IPS-15b (cell line): ENCODE results near the gene SCD.

Experiments
- H3K27me3 ChIP-seq: one replicate; pipeline ENCODE4 v1.6.1; 2013; ENCODE audit warnings: low read length; ENCODE audit not compliant: control insufficient read depth, insufficient read depth
- H3K36me3 ChIP-seq: one replicate; pipeline ENCODE4 v1.6.1; 2013; ENCODE audit warnings: low read length; ENCODE audit not compliant: control insufficient read depth, insufficient read depth
- H3K4me1 ChIP-seq: one replicate; pipeline ENCODE4 v1.6.1; 2013; ENCODE audit warnings: mild to moderate bottlenecking, low read length; ENCODE audit not compliant: control insufficient read depth, insufficient read depth
- H3K4me3 ChIP-seq: one replicate; pipeline ENCODE4 v1.5.1; 2013; ENCODE audit warnings: low read depth, low read length
- H3K9ac ChIP-seq: one replicate; pipeline ENCODE4 v1.6.1; 2013; ENCODE audit warnings: low read depth, mild to moderate bottlenecking, low read length
- H3K9me3 ChIP-seq: one replicate; pipeline ENCODE4 v1.6.1; 2013; ENCODE audit warnings: mild to moderate bottlenecking, low read length; ENCODE audit not compliant: control insufficient read depth, insufficient read depth

Gene SCD

DNA sequence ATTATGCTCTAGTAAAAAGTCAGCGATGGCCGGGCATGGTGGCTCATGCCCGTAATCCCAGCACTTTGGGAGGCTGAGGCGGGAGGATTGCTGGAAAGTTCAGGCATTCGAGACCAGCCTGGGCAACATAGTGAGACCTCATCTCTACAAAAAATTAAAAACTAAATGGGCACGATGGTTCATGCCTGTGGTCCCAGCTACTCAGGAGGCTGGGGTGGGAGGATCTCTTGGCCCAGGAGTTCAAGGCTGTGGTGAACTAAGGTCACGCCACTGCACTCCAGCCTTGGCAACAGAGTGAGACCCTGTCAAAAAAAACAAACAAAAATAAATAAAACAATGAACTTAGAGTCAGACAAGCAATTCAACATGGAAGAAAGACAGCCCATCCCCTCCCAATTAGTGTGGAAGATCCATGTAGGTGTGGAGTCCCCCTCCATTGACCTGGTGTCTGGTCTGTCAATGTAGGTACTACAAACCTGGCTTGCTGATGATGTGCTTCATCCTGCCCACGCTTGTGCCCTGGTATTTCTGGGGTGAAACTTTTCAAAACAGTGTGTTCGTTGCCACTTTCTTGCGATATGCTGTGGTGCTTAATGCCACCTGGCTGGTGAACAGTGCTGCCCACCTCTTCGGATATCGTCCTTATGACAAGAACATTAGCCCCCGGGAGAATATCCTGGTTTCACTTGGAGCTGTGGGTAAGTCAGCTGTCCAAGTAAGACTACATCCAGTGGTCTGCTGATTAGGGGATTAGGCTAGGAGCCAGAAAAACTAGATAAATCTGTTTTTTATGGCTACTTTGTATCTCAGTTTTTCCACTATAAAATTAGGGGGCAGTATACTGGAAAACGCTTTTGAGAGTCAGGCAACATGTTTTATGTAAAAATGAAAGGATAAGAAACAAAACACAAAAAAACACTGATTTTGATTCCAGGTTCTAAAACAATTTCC, 9.3 kb downstream of the SCD start:
- Histone ChIP-seq H3K9me3 (no peaks in the 10 kb centered on the region), H3K4me3 (no peak overlapping the region), H3K36me3 (peaks cover 78% of the 10 kb centered on the region), H3K27me3 (no peaks in the 10 kb centered on the region), H3K4me1 (no peaks in the 10 kb centered on the region), H3K9ac (no peak overlapping the region)

DNA sequence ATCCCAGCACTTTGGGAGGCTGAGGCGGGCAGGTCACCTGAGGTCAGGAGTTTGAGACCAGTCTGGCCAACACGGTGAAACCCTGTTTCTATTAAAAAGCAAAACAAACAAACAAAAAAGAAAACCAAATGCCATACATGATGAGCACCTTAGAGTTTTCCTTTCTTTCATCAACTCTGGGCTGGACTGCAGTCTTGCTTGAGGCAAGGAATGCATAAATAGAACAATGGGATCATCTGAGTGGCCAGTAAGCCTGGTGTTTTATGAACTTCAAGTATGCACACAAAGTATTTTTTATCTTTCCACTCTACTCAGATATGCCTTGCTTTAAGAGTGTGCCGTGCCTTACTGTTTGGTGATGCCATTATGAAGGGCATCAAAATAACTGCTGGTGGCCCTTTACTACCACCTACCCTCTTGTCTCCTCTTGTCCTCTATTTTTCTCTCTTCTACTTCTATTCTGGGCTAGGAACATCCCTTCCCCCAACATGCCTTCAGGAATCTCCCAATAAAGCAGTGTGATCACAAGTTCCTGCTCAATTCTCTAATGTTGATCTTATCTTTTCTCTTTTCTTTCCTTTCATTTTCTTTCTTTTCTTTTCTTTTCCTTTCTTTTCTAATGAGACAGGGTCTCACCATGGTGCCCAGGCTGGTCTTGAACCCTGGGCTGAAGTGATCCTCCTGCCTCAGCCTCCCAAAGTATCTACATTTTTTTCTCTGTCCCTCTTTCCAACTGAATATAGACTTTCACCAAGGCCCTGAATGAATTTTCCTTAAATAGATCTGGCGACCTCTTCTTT, 10.2 kb downstream of the SCD start:
- H3K4me1 ChIP-seq: no peaks in the 10 kb centered on the region
- H3K4me3 ChIP-seq: no peak overlapping the region
- H3K36me3 ChIP-seq: peaks cover 70% of the 10 kb centered on the region
- H3K9ac ChIP-seq: no peak overlapping the region
- no peaks in the 10 kb centered on the region for H3K9me3 ChIP-seq
- H3K27me3 ChIP-seq: no peaks in the 10 kb centered on the region

- Histone ChIP-seq H3K27me3 (no peaks in the 10 kb centered on the region), H3K9me3 (no peaks in the 10 kb centered on the region), H3K9ac (no peak overlapping the region), H3K4me1 (no peaks in the 10 kb centered on the region), H3K4me3 (no peak overlapping the region), H3K36me3 (peaks cover 66% of the 10 kb centered on the region)
Observed at GRCh38 chr10:100359030-100359432, 12.0 kb downstream of the SCD start.

DNA sequence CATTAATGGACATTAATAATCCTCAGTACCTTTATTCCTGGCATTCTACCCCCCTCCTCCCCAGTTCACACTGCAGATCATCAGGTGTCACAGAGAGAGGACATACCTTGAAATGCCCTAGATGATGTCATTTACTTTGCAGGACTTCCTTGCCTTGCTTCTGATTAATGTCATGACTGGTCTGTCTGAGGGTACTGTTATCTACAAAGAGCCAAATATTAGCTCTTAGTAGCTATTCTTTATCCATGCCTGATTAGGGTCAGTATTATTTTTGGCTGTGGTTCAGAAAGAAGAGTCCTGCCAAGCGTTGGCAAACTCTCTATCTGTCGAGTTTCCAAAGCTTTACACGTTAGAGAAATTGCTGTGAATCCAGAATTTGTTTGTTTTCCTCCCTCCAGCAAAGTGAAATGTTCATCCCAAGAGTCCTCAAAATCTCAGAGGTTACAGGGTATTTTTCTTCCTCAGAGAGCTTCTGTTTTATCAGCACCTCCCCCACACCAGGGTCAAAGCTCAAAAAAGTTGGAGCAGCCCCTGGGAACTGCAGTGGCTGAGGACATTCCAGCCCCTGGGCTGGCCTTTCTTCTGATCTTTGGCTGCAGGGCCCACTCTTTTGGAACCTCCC, 12.6 kb downstream of the SCD start:
- peaks cover 62% of the 10 kb centered on the region for H3K36me3 ChIP-seq

DNA sequence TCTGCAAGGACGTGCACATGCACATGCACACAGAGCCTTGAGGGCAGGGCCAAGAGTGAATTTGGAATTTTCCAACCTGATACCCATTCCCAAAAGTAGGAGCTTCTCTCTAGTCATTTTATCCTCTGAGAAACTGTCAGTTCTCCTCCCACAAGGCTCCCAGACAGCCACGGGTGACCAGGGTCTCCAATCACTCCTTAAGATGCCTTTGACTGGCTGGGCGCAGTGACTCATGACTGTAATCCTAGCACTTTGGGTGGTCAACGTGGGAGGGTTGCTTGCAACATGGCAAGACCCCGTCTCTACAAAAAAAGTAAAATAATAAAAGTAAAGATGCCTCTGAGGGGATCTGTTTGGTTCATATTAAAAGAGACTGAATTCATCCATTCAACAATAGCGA, 13.2 kb downstream of the SCD start:
- no peak overlapping the region for H3K4me3 ChIP-seq
- H3K4me1 ChIP-seq: no peaks in the 10 kb centered on the region
- no peaks in the 10 kb centered on the region for H3K9me3 ChIP-seq
- H3K27me3 ChIP-seq: no peaks in the 10 kb centered on the region
- H3K36me3 ChIP-seq: peaks cover 56% of the 10 kb centered on the region
- no peak overlapping the region for H3K9ac ChIP-seq

More for the DNA sequence above, 12.6 kb downstream of the SCD start:
- Histone ChIP-seq H3K27me3 (no peaks in the 10 kb centered on the region), H3K4me3 (no peak overlapping the region), H3K4me1 (no peaks in the 10 kb centered on the region), H3K9ac (no peak overlapping the region), H3K9me3 (no peaks in the 10 kb centered on the region)

GRCh38 chr10:100362570-100363496, 15.8 kb downstream of the SCD start:
- Histone ChIP-seq H3K9me3 (no peaks in the 10 kb centered on the region), H3K27me3 (no peaks in the 10 kb centered on the region), H3K36me3 (peaks cover 37% of the 10 kb centered on the region), H3K4me3 (no peak overlapping the region), H3K4me1 (no peaks in the 10 kb centered on the region), H3K9ac (no peak overlapping the region)

- Histone ChIP-seq H3K4me3 (no peak overlapping the region), H3K4me1 (no peaks in the 10 kb centered on the region), H3K36me3 (peaks cover 31% of the 10 kb centered on the region), H3K9me3 (no peaks in the 10 kb centered on the region), H3K27me3 (no peaks in the 10 kb centered on the region), H3K9ac (no peak overlapping the region)
Observed at GRCh38 chr10:100364175-100364574, 17.1 kb downstream of the SCD start.

DNA sequence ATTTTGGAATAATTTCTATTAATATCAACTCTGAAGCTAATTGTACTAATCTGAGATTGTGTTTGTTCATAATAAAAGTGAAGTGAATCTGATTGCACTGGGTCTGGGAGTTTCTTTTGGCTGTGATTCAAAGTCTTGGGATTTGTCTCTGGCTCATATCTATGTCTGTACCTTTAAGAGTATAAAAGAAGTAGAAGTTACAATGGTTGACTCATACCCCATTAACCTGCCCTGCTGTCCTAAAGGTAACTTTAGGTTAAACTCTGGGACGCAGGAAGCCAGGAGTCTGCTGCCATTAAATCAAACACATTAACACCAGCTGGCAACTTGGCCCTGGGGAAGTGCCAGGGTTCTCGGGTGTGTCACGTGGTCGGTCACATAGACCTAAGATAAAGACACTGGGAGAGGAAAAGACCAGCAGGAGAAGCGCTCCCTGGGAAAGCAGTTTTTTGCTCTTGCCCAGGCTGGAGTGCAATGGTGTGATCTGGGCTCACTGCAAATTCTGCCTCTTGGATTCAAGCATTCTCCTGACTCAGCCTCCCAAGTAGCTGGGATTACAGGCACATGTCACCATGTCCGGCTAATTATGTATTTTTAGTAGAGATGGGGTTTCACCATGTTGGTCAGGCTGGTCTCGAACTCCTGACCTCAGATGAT, 17.8 kb downstream of the SCD start:
- Histone ChIP-seq H3K9ac (no peak overlapping the region), H3K27me3 (no peaks in the 10 kb centered on the region), H3K4me3 (no peak overlapping the region), H3K36me3 (peaks cover 24% of the 10 kb centered on the region), H3K4me1 (no peaks in the 10 kb centered on the region), H3K9me3 (no peaks in the 10 kb centered on the region)

DNA sequence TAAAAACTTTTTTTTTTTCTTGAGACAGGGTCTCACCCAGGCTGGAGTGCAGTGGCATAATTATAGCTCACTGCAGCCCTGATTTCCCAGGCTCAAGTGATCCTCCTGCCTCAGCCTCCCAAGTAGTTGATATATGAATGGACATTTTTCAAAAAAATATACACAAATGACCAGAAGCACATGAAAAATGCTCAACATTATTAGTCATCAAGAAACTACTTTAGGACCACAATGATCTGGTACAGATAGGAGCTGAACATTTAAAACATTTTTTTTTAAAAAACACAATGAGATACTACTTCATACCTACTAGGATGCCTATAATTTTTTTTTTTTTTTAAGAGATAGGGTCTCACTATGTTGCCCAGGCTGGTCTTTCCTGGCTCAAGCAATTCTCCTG, 21.7 kb downstream of the SCD start:
- Histone ChIP-seq H3K27me3 (no peaks in the 10 kb centered on the region), H3K4me1 (peaks cover 20% of the 10 kb centered on the region), H3K9me3 (no peaks in the 10 kb centered on the region)

DNA sequence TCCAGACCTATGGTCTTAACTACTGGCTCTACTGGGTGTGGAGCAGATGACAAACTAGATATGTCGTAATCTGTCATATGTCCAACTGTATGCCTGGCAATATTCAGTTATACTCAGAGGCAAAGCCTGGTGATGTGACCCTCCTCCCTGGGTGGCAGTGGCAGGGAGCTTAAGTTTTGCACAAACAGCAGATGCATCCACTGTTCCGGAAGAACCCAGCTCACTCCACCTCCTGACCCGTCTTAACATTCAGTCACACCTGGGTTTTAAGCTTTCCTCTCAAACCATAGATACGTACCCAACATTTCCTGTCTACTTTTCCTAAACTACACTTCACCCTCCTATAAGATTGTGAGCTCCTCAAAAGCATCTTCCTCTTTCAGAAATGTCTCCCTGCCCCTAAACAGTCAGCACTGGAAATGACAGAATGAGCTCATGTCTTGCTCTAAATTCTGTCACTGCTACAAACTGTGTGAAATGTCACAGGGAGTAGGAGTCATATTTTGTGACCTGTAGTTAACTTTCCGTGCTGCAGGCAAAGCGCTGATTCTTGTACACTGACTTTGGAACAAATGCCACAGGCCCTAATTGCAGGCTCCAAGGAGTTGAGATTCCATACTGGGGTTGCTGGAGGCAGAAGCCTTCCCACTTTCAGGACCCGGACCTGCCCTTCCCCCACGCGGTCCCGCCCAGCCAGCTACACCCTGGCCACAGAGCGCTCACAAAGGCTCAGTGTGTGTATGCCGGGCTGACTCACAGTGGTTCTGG, 23.9 kb downstream of the SCD start:
- peaks cover 20% of the 10 kb centered on the region for H3K4me1 ChIP-seq
- H3K36me3 ChIP-seq: no peaks in the 10 kb centered on the region
- H3K9ac ChIP-seq: no peak overlapping the region
- no peak overlapping the region for H3K4me3 ChIP-seq
- no peaks in the 10 kb centered on the region for H3K9me3 ChIP-seq
- no peaks in the 10 kb centered on the region for H3K27me3 ChIP-seq

More for the DNA sequence above, 21.7 kb downstream of the SCD start:
- Histone ChIP-seq H3K9ac (no peak overlapping the region), H3K36me3 (peaks cover 3% of the 10 kb centered on the region), H3K4me3 (no peak overlapping the region)
